Measurements from ENCODE around the gene FOXP3.

The FOXP3 gene

DNA sequence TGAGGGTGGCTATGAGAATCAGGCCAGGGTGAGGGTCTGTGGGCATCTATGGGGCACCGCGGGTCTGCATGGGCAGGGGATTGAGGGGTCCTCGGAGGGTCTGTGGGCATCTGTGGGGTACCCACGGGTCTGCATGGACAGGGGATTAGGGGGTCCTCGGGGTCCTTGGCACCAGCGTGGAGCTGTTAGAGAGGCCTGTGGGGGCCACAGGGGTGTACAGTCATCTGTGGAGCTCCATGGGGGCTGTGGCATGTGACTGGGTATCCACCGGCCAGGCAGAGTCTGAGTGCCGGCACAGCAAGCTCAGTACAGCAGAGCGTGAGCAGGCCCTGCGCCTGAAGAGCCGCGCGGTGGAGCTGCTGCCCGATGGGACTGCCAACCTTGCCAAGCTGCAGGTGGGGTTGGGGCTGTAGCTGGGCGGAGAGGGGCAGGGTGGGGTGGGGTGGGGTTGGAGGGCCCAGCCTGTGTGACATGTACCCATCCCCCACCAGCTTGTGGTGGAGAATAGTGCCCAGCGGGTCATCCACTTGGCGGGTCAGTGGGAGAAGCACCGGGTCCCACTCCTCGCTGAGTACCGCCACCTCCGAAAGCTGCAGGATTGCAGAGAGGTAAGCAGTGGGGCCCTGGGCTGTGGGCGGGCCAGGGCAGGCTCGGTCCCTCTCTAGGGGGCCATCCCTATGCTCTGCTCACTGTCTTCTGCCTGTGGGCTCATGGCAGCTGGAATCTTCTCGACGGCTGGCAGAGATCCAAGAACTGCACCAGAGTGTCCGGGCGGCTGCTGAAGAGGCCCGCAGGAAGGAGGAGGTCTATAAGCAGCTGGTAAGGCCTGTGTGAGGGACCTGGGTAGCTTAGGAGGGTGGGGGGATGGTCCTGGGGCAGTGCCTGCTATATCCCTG, 16.3 kb downstream of the FOXP3 start:
- Mint-ChIP-seq H3K27ac (no peak overlapping the region), H3K9me3 (no peaks in the 10 kb centered on the region), H3K4me1 (ENCODE audit: low read depth) (peaks cover 7% of the 10 kb centered on the region), H3K27me3 (no peaks in the 10 kb centered on the region), H3K36me3 (ENCODE audit: low read depth) (peaks cover 4% of the 10 kb centered on the region), H3K4me3 (no peak overlapping the region)

DNA sequence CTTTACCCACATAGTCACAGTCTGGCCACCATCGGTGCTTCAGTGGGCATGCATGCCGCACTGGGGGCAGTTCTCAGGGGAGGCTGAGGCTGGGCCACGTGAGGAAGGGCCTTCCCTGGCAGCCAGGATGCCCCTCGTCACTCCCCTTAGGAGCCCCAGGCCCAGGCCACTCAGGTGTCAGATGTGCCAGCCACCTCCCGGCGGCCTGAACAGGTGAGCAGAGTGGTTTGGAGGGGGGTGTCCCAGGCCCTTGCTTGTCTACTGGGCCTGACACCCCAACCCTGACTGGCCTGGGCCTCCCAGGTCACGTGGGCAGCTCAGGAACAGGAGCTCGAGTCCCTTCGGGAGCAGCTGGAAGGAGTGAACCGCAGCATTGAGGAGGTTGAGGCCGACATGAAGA, 17.2 kb downstream of the FOXP3 start:
- Mint-ChIP-seq H3K27me3 (no peaks in the 10 kb centered on the region), H3K27ac (no peak overlapping the region), H3K4me3 (no peak overlapping the region), H3K36me3 (ENCODE audit: low read depth) (peaks cover 4% of the 10 kb centered on the region), H3K9me3 (no peaks in the 10 kb centered on the region), H3K4me1 (ENCODE audit: low read depth) (peaks cover 7% of the 10 kb centered on the region)

DNA sequence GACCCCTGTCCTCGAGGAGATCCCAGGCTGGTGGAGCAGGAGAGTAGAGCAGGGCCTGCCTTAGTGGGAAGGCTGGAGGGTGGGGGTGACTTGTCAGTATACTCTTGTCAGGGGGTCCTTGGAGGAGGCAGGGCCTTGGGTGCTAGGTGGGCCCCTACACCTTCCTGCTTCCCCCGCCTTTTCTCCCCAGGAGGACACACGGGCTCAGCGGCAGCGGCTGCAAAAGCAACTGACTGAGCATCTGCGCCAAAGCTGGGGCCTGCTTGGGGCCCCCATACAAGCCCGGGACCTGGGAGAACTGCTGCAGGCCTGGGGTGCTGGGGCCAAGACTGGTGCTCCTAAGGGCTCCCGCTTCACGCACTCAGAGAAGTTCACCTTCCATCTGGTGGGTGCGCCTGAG, 18.0 kb downstream of the FOXP3 start:
- Mint-ChIP-seq H3K27me3 (no peaks in the 10 kb centered on the region), H3K9me3 (no peaks in the 10 kb centered on the region), H3K27ac (no peak overlapping the region), H3K4me1 (ENCODE audit: low read depth) (peaks cover 7% of the 10 kb centered on the region), H3K36me3 (ENCODE audit: low read depth) (peaks cover 4% of the 10 kb centered on the region), H3K4me3 (no peak overlapping the region)

DNA sequence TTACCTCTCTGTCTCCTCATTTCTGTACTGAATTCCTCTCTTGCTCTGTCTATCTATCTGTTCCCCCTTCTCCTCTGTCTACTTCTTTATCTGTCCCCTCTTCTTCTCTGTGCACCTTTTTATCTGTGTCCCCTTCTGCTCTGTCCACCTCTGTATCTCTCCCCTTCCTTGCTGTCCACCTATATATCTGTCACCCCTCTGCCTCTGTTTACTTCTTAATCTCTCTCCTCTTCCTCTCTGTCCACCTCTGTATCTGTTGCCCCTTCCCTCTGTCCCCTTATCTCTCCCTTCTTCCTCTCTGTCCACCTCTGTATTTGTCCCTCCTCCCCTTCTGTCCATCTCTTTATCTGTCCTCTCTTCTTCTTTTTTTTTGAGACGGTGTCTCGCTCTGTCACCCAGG, 20.3 kb downstream of the FOXP3 start:
- H3K4me1 Mint-ChIP-seq (ENCODE audit: low read depth) = peaks cover 3% of the 10 kb centered on the region
- no peak overlapping the region for H3K4me3 Mint-ChIP-seq
- no peaks in the 10 kb centered on the region for H3K36me3 Mint-ChIP-seq (ENCODE audit: low read depth)
- no peak overlapping the region for H3K27ac Mint-ChIP-seq
- no peaks in the 10 kb centered on the region for H3K27me3 Mint-ChIP-seq
- no peaks in the 10 kb centered on the region for H3K9me3 Mint-ChIP-seq

DNA sequence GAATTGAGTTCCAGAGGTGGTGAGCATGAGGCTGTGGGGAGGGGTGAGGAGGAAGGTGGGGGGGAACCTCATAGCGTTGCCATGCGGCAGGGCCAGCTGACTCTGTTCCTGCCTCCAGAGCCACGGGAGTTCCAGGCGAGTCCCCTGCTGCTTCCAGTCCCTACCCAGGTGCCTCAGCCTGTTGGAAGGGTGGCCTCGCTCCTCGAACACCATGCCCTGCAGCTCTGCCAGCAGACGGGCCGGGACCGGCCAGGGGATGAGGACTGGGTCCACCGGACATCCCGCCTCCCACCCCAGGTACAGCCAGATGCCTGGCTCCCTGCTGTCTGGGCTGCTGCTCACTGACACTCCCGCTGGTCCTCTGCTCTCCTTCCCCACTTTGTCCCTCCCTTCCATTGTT, 21.3 kb downstream of the FOXP3 start:
- Mint-ChIP-seq H3K27ac (no peak overlapping the region), H3K9me3 (no peaks in the 10 kb centered on the region), H3K4me3 (no peak overlapping the region), H3K4me1 (ENCODE audit: low read depth) (peaks cover 3% of the 10 kb centered on the region), H3K27me3 (no peaks in the 10 kb centered on the region), H3K36me3 (ENCODE audit: low read depth) (no peaks in the 10 kb centered on the region)

DNA sequence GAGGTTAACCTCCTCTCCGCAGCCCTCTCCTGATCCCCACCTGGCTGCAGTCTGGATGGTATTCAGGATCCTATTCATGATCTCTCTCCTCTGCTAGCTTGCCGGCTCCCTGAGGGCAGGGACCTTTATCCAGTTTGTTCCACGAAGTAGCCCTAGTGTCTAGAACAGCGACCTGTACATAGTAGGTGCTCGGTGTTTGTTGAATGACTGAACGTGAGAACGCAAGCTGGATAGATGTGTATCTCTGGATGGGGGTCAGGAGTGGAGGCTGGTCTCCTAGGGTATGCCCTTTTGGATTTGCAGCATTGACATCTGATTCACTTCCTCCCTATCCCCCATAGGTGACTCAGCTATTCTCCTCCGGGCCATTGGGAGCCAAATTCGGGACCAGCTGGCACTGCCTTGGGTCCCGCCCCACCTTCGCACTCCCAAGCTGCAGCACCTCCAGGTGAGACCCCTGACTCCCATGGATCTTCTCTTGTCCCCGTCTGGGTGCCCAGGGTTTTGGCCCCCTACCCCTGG, 21.9 kb downstream of the FOXP3 start:
- Mint-ChIP-seq H3K9me3 (no peaks in the 10 kb centered on the region), H3K4me3 (no peak overlapping the region), H3K4me1 (ENCODE audit: low read depth) (peaks cover 4% of the 10 kb centered on the region), H3K27ac (peak overlapping the region; percentile 55), H3K36me3 (ENCODE audit: low read depth) (no peaks in the 10 kb centered on the region), H3K27me3 (no peaks in the 10 kb centered on the region)

DNA sequence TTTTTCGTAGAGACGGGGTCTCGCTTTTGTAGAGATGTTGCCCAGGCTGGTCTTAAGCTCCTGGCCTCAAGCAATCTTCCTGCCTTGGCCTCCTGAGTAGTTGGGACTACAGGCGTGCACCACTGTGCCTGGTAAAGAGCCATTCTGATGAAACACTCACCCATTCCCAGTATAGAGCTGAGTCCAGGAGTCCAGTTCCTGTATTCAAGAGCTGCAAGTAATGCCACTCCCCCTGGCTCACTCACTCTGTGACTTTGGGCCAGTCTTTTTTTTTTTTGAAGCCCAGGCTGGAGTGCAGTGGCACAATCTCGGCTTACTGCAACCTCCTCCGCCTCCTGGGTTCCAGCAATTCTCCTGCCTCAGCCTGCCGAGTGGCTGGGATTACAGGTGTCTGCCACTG, 25.8 kb downstream of the FOXP3 start:
- no peaks in the 10 kb centered on the region for H3K9me3 Mint-ChIP-seq
- no peak overlapping the region for H3K4me3 Mint-ChIP-seq
- H3K36me3 Mint-ChIP-seq (ENCODE audit: low read depth) = peaks cover 4% of the 10 kb centered on the region
- peaks cover 19% of the 10 kb centered on the region for H3K4me1 Mint-ChIP-seq (ENCODE audit: low read depth)
- no peaks in the 10 kb centered on the region for H3K27me3 Mint-ChIP-seq
- H3K27ac Mint-ChIP-seq = no peak overlapping the region

DNA sequence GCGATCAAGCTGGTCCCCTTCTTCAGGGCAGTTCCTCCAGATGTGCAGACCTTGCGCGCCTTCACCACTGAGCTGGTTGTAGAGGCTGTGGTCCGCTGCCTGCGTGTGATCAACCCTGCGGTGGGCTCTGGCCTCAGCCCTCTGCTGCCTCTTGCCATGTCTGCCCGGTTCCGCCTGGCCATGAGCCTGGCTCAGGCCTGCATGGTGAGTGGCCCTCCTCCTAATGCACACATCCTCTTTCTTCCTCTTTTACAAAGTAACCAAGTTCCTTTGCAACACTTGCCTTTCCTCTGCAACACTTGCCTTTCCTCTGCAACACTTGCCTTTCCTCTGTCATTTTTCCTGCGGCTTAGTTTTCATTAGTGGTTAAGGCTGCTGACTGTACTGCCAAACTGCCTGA, 27.4 kb downstream of the FOXP3 start:
- Mint-ChIP-seq H3K4me1 (ENCODE audit: low read depth) (peaks cover 19% of the 10 kb centered on the region), H3K27ac (peak overlapping the region; percentile 72), H3K36me3 (ENCODE audit: low read depth) (peaks cover 4% of the 10 kb centered on the region), H3K27me3 (no peaks in the 10 kb centered on the region), H3K4me3 (peak overlapping the region; percentile 91), H3K9me3 (no peaks in the 10 kb centered on the region)

DNA sequence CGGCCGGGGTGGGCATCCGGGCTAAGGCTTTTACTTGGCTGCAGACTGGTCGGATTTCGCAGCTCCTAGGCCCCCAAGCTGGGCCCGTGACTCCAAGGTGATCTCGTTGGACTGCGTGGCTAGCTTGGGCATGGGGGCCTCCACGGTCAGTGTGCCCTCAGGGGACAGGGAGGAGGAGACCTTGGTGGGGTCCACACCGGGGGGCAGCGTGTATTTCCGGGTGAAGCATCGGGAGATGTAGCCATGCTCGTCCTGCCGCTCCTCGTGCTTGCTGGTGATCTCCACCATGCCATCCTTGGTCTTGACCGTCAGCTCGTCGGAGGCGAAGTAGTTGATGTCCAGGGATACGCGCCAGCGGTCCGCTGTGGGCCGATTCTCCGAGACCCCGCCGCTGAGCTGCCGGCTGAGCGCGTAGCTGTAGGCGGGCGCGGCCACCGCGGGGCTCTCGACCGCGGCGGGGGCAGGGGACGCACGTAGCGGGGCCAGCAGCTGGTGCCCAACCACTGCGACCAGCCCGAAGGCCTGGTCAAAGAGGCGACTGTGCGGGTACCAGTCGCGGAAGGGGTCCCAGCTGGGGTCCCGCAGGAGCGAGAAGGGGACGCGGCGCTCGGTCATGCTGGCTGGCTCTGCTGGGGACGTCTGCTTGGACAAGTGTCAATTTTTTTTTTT, 30.5 kb downstream of the FOXP3 start:
- no peaks in the 10 kb centered on the region for H3K9me3 Mint-ChIP-seq
- peaks cover 4% of the 10 kb centered on the region for H3K36me3 Mint-ChIP-seq (ENCODE audit: low read depth)
- no peaks in the 10 kb centered on the region for H3K27me3 Mint-ChIP-seq
- no peak overlapping the region for H3K4me3 Mint-ChIP-seq
- no peak overlapping the region for H3K27ac Mint-ChIP-seq
- H3K4me1 Mint-ChIP-seq (ENCODE audit: low read depth) = peaks cover 26% of the 10 kb centered on the region

DNA sequence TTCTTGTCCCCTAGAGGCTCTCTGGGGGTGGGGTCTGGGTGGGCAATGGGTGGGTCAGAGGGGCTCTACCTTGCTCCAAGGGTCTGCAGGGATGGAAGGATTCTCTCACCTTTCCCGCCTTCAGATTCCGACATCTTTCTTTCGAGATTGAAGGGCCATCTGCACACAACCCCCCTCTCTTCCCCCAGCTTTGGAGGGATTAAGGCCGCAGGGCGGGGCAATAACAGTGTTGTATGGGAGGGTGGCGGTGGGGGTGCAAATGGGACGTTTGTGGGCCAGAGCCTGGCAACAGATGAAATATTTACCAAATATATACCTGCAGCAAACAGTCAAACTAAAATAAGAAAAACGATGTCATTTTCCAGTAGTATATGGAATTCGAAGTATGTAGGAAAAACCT, 31.3 kb downstream of the FOXP3 start, which contains the start of gene CACNA1F:
TSS of gene CACNA1F (minus strand) at position 165 of the 400 bp plus-strand sequence. CDS start at position 134, 31 bp downstream.
- Mint-ChIP-seq H3K36me3 (ENCODE audit: low read depth) (peaks cover 4% of the 10 kb centered on the region), H3K27ac (no peak within 1 kb of the TSS), H3K4me3 (no peak within 1 kb of the TSS)

DNA sequence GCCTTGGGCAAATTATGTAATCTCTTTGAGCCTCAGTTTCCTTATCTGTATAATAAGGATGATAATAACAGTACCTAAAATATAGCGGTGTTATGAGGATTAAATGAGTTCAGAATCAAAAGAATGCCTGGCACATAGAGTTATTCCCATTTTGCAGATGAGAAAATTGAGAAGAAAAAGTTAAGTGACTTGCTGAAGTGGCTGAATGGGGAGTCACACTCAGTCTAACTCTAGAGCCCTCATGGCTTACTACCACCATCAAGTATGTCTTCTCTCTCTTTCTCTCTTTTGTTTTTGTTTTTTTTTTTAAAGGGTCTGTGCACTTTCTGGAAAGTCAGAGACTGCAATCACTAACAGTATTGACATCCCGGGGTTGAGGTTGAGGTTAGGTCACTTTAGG, 32.0 kb downstream of the FOXP3 start:
- peaks cover 4% of the 10 kb centered on the region for H3K36me3 Mint-ChIP-seq (ENCODE audit: low read depth)
- no peaks in the 10 kb centered on the region for H3K9me3 Mint-ChIP-seq
- peaks cover 25% of the 10 kb centered on the region for H3K4me1 Mint-ChIP-seq (ENCODE audit: low read depth)
- H3K27ac Mint-ChIP-seq = no peak overlapping the region
- H3K27me3 Mint-ChIP-seq = no peaks in the 10 kb centered on the region
- no peak overlapping the region for H3K4me3 Mint-ChIP-seq

More for the DNA sequence above, 31.3 kb downstream of the FOXP3 start, which contains the start of gene CACNA1F:
- Mint-ChIP-seq H3K27me3 (no peaks in the 10 kb centered on the region), H3K4me1 (ENCODE audit: low read depth) (peaks cover 26% of the 10 kb centered on the region), H3K9me3 (no peaks in the 10 kb centered on the region)

DNA sequence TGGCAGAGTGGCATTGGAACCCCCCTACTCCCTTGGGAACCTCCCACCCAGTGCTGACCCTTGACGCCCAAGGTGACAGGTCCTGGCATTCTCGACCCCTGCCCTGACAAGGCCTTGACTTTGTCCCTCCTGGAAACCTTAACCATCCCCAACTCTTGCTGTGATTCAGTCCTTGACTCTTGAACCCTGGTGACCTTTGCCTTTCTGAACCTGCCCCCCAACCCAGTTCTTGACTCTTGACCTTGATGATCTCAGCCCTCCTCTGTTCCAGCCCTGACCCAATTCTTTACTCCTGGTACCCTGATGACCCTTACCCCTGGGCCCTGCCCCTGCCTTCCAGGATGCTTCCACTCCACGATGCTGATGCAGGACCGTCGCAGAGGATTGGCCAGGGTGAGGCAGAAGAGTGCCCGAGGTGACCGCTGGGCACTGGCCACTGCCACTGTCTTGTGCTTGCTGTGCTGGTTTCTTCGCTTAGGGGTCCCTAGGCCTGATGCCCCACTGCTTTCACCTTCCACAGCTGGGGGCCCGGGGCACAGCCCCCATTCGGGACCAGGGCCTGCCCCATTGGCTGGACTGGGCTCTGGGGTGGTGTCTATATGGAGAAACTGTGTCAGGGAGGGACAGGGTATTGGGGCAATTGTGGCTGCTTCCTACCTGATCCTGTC, 33.0 kb downstream of the FOXP3 start:
- Mint-ChIP-seq H3K4me1 (ENCODE audit: low read depth) (peaks cover 14% of the 10 kb centered on the region), H3K27me3 (no peaks in the 10 kb centered on the region), H3K4me3 (peak overlapping the region; percentile 77), H3K36me3 (ENCODE audit: low read depth) (no peaks in the 10 kb centered on the region), H3K27ac (peak overlapping the region; percentile 85), H3K9me3 (no peaks in the 10 kb centered on the region)

DNA sequence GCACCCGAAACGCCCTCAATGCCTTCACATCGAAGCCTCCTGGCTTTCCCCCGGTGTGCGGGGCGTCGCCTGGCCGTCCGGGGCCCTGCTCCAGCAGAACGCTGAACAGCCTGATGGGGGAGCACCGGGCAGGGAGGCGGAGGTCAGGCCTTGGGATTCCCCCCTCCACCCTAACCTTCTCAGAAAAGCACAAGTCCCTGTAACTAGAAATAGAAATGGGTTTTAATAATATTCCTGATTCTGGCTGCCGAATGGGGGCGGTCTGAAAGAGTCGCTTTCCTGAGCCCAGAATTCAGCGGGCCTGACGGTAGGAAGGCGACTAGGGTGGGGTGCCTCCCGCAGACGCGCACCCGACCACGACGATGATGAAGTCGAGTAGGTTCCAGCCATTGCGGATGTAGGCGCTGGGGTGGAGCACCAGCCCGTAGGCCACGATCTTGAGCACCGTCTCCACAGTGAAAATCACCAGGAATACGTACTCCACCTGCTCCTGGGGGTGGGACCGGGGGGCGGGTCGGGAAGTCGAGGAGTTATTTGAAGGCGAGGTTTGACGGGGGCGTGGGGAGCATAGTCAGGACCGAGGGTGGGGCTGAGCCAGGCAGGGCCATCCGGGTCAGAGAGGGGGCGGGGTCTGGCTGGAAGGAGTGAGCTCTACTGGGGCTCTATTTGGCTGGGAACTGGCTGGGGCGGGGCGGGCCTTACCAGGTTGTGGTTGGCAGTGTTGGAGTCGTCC, 33.8 kb downstream of the FOXP3 start:
- no peaks in the 10 kb centered on the region for H3K9me3 Mint-ChIP-seq
- no peaks in the 10 kb centered on the region for H3K27me3 Mint-ChIP-seq
- no peaks in the 10 kb centered on the region for H3K36me3 Mint-ChIP-seq (ENCODE audit: low read depth)
- peak overlapping the region; percentile 85 for H3K27ac Mint-ChIP-seq
- peak overlapping the region; percentile 77 for H3K4me3 Mint-ChIP-seq
- peaks cover 14% of the 10 kb centered on the region for H3K4me1 Mint-ChIP-seq (ENCODE audit: low read depth)

DNA sequence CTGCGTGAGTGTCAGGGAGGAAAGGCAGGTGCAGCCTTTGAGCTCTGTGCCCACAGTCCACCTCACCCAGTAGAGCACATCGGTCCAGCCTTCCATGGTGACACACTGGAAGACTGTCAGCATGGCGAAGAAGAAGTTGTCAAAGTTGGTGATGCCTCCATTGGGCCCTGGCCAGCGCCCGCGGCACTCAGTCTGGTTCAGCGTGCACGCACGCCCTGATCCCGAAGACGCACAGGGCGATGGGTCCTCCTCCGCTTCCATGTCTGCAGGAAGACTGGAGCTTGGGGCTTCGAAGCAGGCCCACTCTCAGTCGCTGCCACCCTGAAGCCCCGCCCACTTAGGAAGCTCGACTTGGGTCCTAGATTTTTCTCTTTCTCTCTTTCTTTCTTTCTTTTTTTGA, 36.3 kb downstream of the FOXP3 start:
- no peaks in the 10 kb centered on the region for H3K27me3 Mint-ChIP-seq
- no peaks in the 10 kb centered on the region for H3K9me3 Mint-ChIP-seq
- H3K36me3 Mint-ChIP-seq (ENCODE audit: low read depth) = no peaks in the 10 kb centered on the region
- H3K27ac Mint-ChIP-seq = no peak overlapping the region
- H3K4me3 Mint-ChIP-seq = no peak overlapping the region
- peaks cover 10% of the 10 kb centered on the region for H3K4me1 Mint-ChIP-seq (ENCODE audit: low read depth)
